Gastrocnemius medialis (tissue), 4 donors: ENCODE measurements around the gene SNCAIP.

Experiments
- POLR2A ChIP-seq, 2 donors: fragments of 450-650 bp; IDR thresholded peaks; one replicate each; pipeline ENCODE4 v1.6.1; 2017; ENCODE audit warnings: antibody characterized with exemption in 2 of 2, mild to moderate bottlenecking in 2 of 2, moderate library complexity in 2 of 2
- TF ChIP-seq, protein P1 (sequence below), 5 experiments: fragments of 450-650 bp in 3 of 5; fragments of 200-600 bp in 2 of 5; sonication (generic) in 2 of 5; IDR thresholded peaks in 4 of 5; conservative IDR thresholded peaks in 1 of 5; 1 replicate in 4 of 5; 2 replicates in 1 of 5; pipeline ENCODE4 v1.5.1; 2016 to 2019; ENCODE audit warnings: antibody characterized with exemption in 5 of 5, mild to moderate bottlenecking in 3 of 5, moderate library complexity in 3 of 5

DNA sequence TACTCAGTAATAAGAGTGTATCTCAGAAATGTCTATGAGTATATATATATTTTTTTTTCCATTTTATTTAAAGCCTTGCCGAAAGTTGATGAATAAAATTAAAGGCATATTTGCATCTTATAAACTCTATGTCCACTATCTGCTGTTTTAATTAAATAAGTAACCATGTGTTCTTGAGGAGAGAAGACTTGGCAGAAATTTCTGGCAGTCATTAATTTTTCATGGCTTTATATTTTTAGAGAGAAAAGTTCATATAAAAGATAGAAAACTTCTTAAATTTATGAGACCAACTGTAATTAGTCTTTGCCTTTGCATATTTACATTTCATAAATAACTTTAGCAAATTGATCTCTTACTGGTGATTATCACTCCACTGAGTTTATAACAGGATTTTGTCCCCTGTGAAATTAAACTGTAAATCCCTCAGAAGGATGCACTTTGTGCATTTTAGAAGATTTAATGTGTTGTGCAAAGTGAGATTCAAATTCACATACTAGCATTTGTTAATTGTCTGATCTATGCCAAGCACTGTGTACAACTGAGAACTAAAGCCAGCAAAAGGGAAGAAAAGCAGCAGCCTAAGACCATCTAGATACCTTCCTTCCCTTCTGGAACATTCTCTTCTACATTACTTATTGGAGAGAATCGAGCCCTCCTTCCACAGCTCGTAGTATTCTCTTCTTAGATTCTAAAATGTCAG lies 108.7 kb downstream of the SNCAIP start:
- TF ChIP-seq, protein P1, sequence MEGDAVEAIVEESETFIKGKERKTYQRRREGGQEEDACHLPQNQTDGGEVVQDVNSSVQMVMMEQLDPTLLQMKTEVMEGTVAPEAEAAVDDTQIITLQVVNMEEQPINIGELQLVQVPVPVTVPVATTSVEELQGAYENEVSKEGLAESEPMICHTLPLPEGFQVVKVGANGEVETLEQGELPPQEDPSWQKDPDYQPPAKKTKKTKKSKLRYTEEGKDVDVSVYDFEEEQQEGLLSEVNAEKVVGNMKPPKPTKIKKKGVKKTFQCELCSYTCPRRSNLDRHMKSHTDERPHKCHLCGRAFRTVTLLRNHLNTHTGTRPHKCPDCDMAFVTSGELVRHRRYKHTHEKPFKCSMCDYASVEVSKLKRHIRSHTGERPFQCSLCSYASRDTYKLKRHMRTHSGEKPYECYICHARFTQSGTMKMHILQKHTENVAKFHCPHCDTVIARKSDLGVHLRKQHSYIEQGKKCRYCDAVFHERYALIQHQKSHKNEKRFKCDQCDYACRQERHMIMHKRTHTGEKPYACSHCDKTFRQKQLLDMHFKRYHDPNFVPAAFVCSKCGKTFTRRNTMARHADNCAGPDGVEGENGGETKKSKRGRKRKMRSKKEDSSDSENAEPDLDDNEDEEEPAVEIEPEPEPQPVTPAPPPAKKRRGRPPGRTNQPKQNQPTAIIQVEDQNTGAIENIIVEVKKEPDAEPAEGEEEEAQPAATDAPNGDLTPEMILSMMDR (IDR thresholded peaks at IDR 0.05 in 4 of 5, conservative IDR thresholded peaks at IDR 0.05 in 1 of 5), result no peak
- TF ChIP-seq POLR2A (IDR thresholded peaks at IDR 0.05), result no peak
